MCF 10A (cell line): ENCODE results near the gene RABGGTA. TPM values are rescaled to one million over a fixed set of nuclear protein-coding genes. Genes with fewer than 3 reads are reported as not detected.

Experiments used
- BruUV-seq: library from RNA; stranded (reverse); fragments of 400-500 nt; replicated peaks from 2 replicates; lab custom pipeline; 2021; lab: Mats Ljungman, UMichigan
- CTCF ChIA-PET: fragments of 300-600 bp; sonication (Branson Sonifier 250); formaldehyde crosslinking; extraction: SDS; loops from one replicate; lab custom pipeline; 2021; ENCODE audit warnings: antibody characterized with exemption, inconsistent platforms; lab: Yijun Ruan, JAX
- POLR2A ChIA-PET: fragments of 300-600, 350-650 bp; sonication (Branson Sonifier 250); formaldehyde crosslinking; extraction: SDS; loops from one replicate; lab custom pipeline; 2020; ENCODE audit warnings: antibody characterized with exemption, inconsistent platforms; lab: Yijun Ruan, JAX
- DNase-seq: peaks from one replicate; pipeline ENCODE4 v3.0.0-alpha.2; 2018; ENCODE audit not compliant: unreplicated experiment
- H3K27ac Mint-ChIP-seq: one replicate; pipeline ENCODE4 v1.8.0; 2022; ENCODE audit warnings: mild to moderate bottlenecking, low read depth, mixed read lengths; ENCODE audit not compliant: unreplicated experiment
- H3K27me3 Mint-ChIP-seq: one replicate; pipeline ENCODE4 v1.8.0; 2022; ENCODE audit warnings: mixed read lengths; ENCODE audit not compliant: insufficient read depth, unreplicated experiment
- H3K36me3 Mint-ChIP-seq: one replicate; pipeline ENCODE4 v1.8.0; 2022; ENCODE audit warnings: mild to moderate bottlenecking, moderate library complexity, mixed read lengths; ENCODE audit not compliant: insufficient read depth, unreplicated experiment
- H3K4me1 Mint-ChIP-seq: one replicate; pipeline ENCODE4 v1.8.0; 2022; ENCODE audit warnings: mixed read lengths; ENCODE audit not compliant: insufficient read depth, unreplicated experiment
- H3K4me3 Mint-ChIP-seq: one replicate; pipeline ENCODE4 v1.8.0; 2022; ENCODE audit warnings: mild to moderate bottlenecking, moderate library complexity, mixed read lengths; ENCODE audit not compliant: unreplicated experiment
- H3K9me3 Mint-ChIP-seq: one replicate; pipeline ENCODE4 v1.8.0; 2022; ENCODE audit warnings: mixed read lengths; ENCODE audit not compliant: unreplicated experiment
- intact Hi-C: fragments of 100-400 bp; cut with micrococcal nuclease; formaldehyde crosslinking; loops from 2 replicates; pipeline ENCODE4 v1.14.1; 2022
- total RNA-seq: library from RNA; stranded (reverse); gene quantifications from 2 replicates; pipeline ENCODE4 v1.2.3, GENCODE V29; 2022
- TF ChIP-seq, protein P1 (sequence below): fragments of 200-600 bp; IDR thresholded peaks from one replicate; pipeline ENCODE4 v1.8.0; 2022; ENCODE audit warnings: antibody characterized with exemption, mild to moderate bottlenecking; ENCODE audit not compliant: unreplicated experiment

The RABGGTA gene
- total RNA-seq, 1 experiment from 2014 or later: 75.0 TPM

DNA sequence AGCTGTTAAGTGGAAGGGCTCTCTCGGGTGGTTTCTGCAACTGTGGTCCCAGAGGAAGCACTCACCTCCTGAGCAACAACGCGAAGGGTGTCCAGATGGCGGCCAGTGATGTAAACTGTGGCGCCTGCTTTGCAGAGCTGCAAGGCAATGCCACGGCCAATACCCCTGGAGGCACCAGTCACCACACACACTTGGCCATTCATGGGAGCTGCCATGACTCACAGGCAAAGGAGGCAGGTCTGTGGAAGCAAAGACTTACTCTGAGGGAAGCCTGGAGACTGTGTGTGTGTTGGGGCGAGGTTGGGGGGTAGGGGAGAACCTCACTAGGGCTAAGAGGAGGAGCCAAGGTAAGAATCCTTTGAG, 27.5 kb upstream of the RABGGTA start:
- Mint-ChIP-seq H3K27ac (peak overlapping the region; percentile 78), H3K4me3 (peak overlapping the region; percentile 95), H3K27me3 (no peaks in the 10 kb centered on the region), H3K9me3 (no peaks in the 10 kb centered on the region), H3K36me3 (peaks cover 65% of the 10 kb centered on the region), H3K4me1 (peaks cover 33% of the 10 kb centered on the region)
- DNase-seq: peak; percentile 91
- BruUV-seq: no TSS peak
- CTCF ChIA-PET: interaction anchor here (1.0 to 11.2 kb wide), 10 partner anchors 9 to 256 kb away, joined by 3 to 414 read pairs (median 33); partner anchors contain the start of genes CHMP4A, CIDEB, GMPR2 and LTB4R
- intact Hi-C loops: loop anchor here (2.0 to 5.0 kb wide), 2 partner anchors 192 to 284 kb away; no protein-coding TSS in a partner anchor
- POLR2A ChIA-PET: interaction anchor here (0.5 to 7.6 kb wide), 31 partner anchors 8 to 190 kb away, joined by 3 to 187 read pairs (median 5); partner anchors contain the start of genes CHMP4A, CIDEB, EMC9 and GMPR2
- TF ChIP-seq, protein P1, sequence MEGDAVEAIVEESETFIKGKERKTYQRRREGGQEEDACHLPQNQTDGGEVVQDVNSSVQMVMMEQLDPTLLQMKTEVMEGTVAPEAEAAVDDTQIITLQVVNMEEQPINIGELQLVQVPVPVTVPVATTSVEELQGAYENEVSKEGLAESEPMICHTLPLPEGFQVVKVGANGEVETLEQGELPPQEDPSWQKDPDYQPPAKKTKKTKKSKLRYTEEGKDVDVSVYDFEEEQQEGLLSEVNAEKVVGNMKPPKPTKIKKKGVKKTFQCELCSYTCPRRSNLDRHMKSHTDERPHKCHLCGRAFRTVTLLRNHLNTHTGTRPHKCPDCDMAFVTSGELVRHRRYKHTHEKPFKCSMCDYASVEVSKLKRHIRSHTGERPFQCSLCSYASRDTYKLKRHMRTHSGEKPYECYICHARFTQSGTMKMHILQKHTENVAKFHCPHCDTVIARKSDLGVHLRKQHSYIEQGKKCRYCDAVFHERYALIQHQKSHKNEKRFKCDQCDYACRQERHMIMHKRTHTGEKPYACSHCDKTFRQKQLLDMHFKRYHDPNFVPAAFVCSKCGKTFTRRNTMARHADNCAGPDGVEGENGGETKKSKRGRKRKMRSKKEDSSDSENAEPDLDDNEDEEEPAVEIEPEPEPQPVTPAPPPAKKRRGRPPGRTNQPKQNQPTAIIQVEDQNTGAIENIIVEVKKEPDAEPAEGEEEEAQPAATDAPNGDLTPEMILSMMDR: no peak

DNA sequence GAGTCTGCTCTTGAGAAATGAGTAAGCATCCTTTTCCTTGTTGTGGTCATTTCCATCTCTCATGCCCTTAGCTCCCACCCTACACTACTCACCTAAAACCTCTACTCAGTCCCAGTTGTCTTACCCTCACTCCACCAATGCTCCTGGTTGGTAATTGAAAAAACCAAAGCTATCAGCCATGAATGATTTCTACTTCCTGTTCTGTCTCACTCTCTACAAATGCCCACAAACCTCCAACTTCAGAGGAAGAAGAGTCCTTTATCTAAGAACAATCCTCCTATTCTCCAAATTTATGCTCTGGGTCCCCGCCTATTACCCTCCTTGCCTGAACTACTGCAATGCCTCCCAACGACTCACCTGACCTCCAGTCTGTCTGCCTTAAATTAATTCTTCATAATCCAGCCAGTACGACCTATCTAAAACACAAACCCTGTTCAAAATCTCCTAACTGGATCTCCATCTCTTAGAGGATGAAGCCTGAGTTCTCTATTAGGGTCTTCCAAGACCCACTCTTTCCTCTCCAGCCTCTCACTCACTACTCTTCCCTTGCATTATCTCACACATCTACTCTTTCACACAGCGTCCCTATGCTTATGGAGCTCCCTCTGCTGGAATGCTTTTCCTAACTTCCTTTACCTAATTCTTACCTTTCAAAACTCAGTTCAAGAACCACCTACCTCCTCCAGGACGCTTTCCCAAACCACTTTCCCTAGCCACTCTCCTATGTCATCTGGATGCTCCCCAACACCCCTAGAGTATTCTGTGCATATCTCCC, 26.0 kb upstream of the RABGGTA start:
- CTCF ChIA-PET: interaction anchor here (0.6 to 11.2 kb wide), 33 partner anchors 8 to 976 kb away, joined by 3 to 414 read pairs (median 4); partner anchors contain the start of genes CHMP4A, CIDEB, GMPR2 and IRF9
- Mint-ChIP-seq H3K9me3 (no peaks in the 10 kb centered on the region), H3K36me3 (peaks cover 64% of the 10 kb centered on the region), H3K4me1 (peaks cover 33% of the 10 kb centered on the region), H3K27me3 (no peaks in the 10 kb centered on the region), H3K27ac (peak overlapping the region; percentile 11), H3K4me3 (peak overlapping the region; percentile 22)
- BruUV-seq: no TSS peak
- TF ChIP-seq, protein P1: peak; percentile 43
- DNase-seq: peak; percentile 71
- POLR2A ChIA-PET: interaction anchor here (0.5 to 7.6 kb wide), 24 partner anchors 8 to 189 kb away, joined by 3 to 187 read pairs (median 4); partner anchors contain the start of genes CHMP4A, CIDEB, DCAF11 and GMPR2
- intact Hi-C loops: loop anchor here (1.0 to 5.0 kb wide), 4 partner anchors 26 to 190 kb away; partner anchors contain the start of genes MDP1 and RABGGTA

DNA sequence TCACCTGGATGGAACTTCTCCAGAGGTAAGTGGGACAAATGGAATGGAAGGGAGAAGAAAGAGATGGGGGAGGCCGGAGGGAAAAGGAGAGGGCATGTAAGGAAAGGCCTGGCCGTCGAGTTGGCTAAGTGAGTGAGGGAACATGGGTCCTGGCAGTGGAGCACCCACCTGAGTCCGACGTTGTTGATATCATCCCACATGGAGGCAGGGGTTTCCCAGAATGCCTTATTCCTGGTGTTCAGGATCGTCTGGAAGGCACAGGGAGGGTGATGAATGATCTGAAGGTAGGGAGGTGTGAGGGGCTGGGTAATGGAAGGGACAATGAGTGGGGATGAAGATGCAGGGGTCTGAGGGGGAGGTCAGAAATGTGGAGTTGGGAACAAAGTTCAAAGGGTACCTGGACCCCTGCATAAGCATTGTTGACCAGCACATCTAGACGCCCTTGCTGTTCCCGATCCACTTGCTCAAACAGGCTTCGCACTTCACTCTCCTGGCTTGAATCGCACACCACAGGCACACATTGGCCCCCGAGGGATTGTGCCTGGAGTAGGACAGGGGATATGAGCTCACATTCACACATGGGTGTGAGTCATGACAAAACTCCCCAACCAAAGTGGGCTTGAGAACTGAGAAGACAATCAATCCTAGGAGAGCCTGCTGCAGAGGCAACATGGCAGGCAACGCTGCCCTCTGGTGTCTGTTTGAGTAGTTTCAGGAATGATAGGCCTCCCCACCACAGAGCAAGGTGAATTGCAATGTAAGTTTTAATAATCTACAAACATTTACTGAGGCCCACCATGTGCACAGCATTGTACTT, 25.2 kb upstream of the RABGGTA start:
- Mint-ChIP-seq H3K36me3 (peaks cover 61% of the 10 kb centered on the region), H3K27me3 (no peaks in the 10 kb centered on the region), H3K4me3 (peak overlapping the region; percentile 46), H3K4me1 (peaks cover 33% of the 10 kb centered on the region), H3K27ac (peak overlapping the region; percentile 11), H3K9me3 (no peaks in the 10 kb centered on the region)
- ChIA-PET CTCF (interaction anchor here (0.6 to 11.2 kb wide), 28 partner anchors 9 to 975 kb away, joined by 3 to 414 read pairs (median 6); partner anchors contain the start of genes CHMP4A, CIDEB, GMPR2 and IRF9), POLR2A (interaction anchor here (0.5 to 7.6 kb wide), 22 partner anchors 9 to 685 kb away, joined by 3 to 187 read pairs (median 6); partner anchors contain the start of genes CHMP4A, CIDEB, DCAF11 and GMPR2)
- DNase-seq: peak; percentile 93
- intact Hi-C loops: loop anchor here (1.0 to 5.0 kb wide), 4 partner anchors 25 to 189 kb away; partner anchors contain the start of genes MDP1 and RABGGTA
- BruUV-seq: no TSS peak
- TF ChIP-seq, protein P1: peak; percentile 71
